Measurements from ENCODE around the gene CHID1.

CHID1 gene

GRCh38 chr11:932435-932834 lies 21.8 kb upstream of the CHID1 start:
- DNase-seq: no peak

- DNase-seq: no peak
Measured at GRCh38 chr11:931385-931784, 20.8 kb upstream of the CHID1 start.

GRCh38 chr11:929405-929804 lies 18.8 kb upstream of the CHID1 start:
- DNase-seq: no peak

- no peak for DNase-seq
Measured at GRCh38 chr11:928786-929185, 18.2 kb upstream of the CHID1 start.

- no peak for DNase-seq
Measured at GRCh38 chr11:927871-928270, 17.3 kb upstream of the CHID1 start.

GRCh38 chr11:926341-926916 lies 15.8 kb upstream of the CHID1 start:
- DNase-seq: no peak

GRCh38 chr11:925496-926301 lies 15.1 kb upstream of the CHID1 start, which contains the start of gene AP2A2:
TSS of gene AP2A2 (plus strand) at chr11:925870. CDS start at chr11:926022, 152 bp downstream.
- peak; percentile 93 for DNase-seq

GRCh38 chr11:925158-925495 lies 14.5 kb upstream of the CHID1 start:
- DNase-seq: no peak

- no peak for DNase-seq
Measured at GRCh38 chr11:924406-925157, 14.0 kb upstream of the CHID1 start.

GRCh38 chr11:923691-924405 lies 13.2 kb upstream of the CHID1 start:
- no peak for DNase-seq

- DNase-seq: no peak
Measured at GRCh38 chr11:921921-922678, 11.5 kb upstream of the CHID1 start.

GRCh38 chr11:917426-917825 lies 6.8 kb upstream of the CHID1 start:
- DNase-seq: no peak

- peak; percentile 3 for DNase-seq
Measured at GRCh38 chr11:914747-915501, 4.3 kb upstream of the CHID1 start.

GRCh38 chr11:914204-914603 lies 3.6 kb upstream of the CHID1 start:
- DNase-seq: no peak

- no peak for DNase-seq
Measured at GRCh38 chr11:913043-913442, 2.4 kb upstream of the CHID1 start.

- DNase-seq: no peak
Measured at GRCh38 chr11:912266-912665, 1.7 kb upstream of the CHID1 start.

- DNase-seq: no peak
Measured at GRCh38 chr11:911890-912219, 1.2 kb upstream of the CHID1 start.

- peak; percentile 68 for DNase-seq
Measured at GRCh38 chr11:911031-911889, 650 bp upstream of the CHID1 start.

GRCh38 chr11:910044-910588 lies 494 bp downstream of the CHID1 start:
- no peak for DNase-seq

GRCh38 chr11:909406-909805 lies 1.2 kb downstream of the CHID1 start:
- no peak for DNase-seq

- no peak for DNase-seq
Measured at GRCh38 chr11:908273-908672, 2.3 kb downstream of the CHID1 start.

Measured in OCI-M1 (cell line).